Heart left ventricle (tissue), 16 donors: Measurements from ENCODE around the gene SPAG4. TPM values are rescaled to one million over a fixed set of nuclear protein-coding genes. Genes with fewer than 3 reads are reported as not detected.
A peak's percentile ranks its signal among the peaks of the same experiment; 100 is the strongest.

ENCODE experiments used
- ATAC-seq, 4 donors: fragments of 200-7000 bp; cut with Tn5 transposase; one replicate each; pipeline ENCODE4 v1.9.1; 2020 to 2022; ENCODE audit warnings: moderate library complexity in 4 of 4, mild to moderate bottlenecking in 3 of 4, moderate number of reproducible peaks in 1 of 4
- DNase-seq, 5 donors: peaks; one replicate each; pipeline ENCODE4 v3.0.0-alpha.2; 2020
- H3K27ac ChIP-seq, 12 donors: fragments of 200-600 bp; sonication (generic) in 4 of 12; one replicate each; pipeline versions ENCODE4 v1.5.0 to v1.8.0; 2016 to 2022; ENCODE audit warnings: mild to moderate bottlenecking in 2 of 12
- H3K27me3 ChIP-seq, 9 donors: fragments of 200-600 bp; sonication (generic) in 2 of 9; one replicate each; pipeline versions ENCODE4 v1.5.1 to v1.8.0; 2016 to 2022; ENCODE audit warnings: mild to moderate bottlenecking in 3 of 9
- H3K36me3 ChIP-seq, 9 donors: fragments of 200-600 bp; sonication (generic) in 2 of 9; one replicate each; pipeline versions ENCODE4 v1.5.0 to v1.8.0; 2018 to 2022; ENCODE audit warnings: mild to moderate bottlenecking in 2 of 9
- H3K4me1 ChIP-seq, 12 donors: fragments of 200-600 bp; sonication (generic) in 4 of 12; one replicate each; pipeline versions ENCODE4 v1.5.0 to v1.8.0; 2016 to 2022; ENCODE audit warnings: mild to moderate bottlenecking in 3 of 12
- H3K4me3 ChIP-seq, 12 donors: fragments of 200-600 bp; sonication (generic) in 4 of 12; one replicate each; pipeline versions ENCODE4 v1.5.0 to v1.8.0; 2017 to 2022; ENCODE audit warnings: mild to moderate bottlenecking in 9 of 12, moderate library complexity in 4 of 12
- H3K9me3 ChIP-seq, 12 donors: fragments of 200-600 bp; sonication (generic) in 4 of 12; one replicate each; pipeline versions ENCODE4 v1.5.0 to v1.8.0; 2016 to 2022; ENCODE audit warnings: mild to moderate bottlenecking in 1 of 12
- POLR2A ChIP-seq, 2 donors: fragments of 450-650 bp; IDR thresholded peaks; one replicate each; pipeline ENCODE4 v1.6.1; 2017; ENCODE audit warnings: antibody characterized with exemption in 2 of 2, mild to moderate bottlenecking in 2 of 2, moderate library complexity in 2 of 2
- WGBS, 4 donors: extraction: QIAGEN DNeasy Blood & Tissue Kit in 2 of 4; methylation state at CpG; one replicate each; pipeline versions ENCODE4 v1.1.5 to v1.1.7; 2013 to 2018; 5-methylcytosine and 5-hydroxymethylcytosine counted together
- intact Hi-C, 10 donors: fragments of 100-400 bp; cut with DNase I; formaldehyde crosslinking; loops; one replicate each; pipeline versions ENCODE4 v1.11.1 to v1.14.2; 2022
- polyA plus RNA-seq, 2 donors: library from polyadenylated mRNA; stranded (reverse); fragments of 200-250 nt; gene quantifications; one replicate each; pipeline ENCODE4 v1.2.3, GENCODE V29; 2013
- total RNA-seq, 9 donors: library from RNA; depleted of rRNA in 2 of 9; stranded (reverse); fragments of >200 nt in 2 of 9; fragmentation: NEBNext Ultra II Directional in 3 of 9; extraction: Animal tissue kit (Norgen Biotek cat#: 25700) in 3 of 9; gene quantifications; one replicate each; pipeline versions ENCODE4 v1.1.0 to v1.2.4, GENCODE V29; 2016 to 2023
- TF ChIP-seq, protein P1 (sequence below), 12 donors: fragments of 200-600 bp; sonication (generic) in 4 of 12; IDR thresholded peaks; one replicate each; pipeline versions ENCODE4 v1.5.0 to v1.8.0; 2018 to 2022; ENCODE audit warnings: antibody characterized with exemption in 12 of 12, mild to moderate bottlenecking in 5 of 12
- donor health status: ischemic (EF 13 %, LVEDD 7.1; RV severe dilation, severe dysfunction).
- donor health status: healthy with polysubstance abuse.
- donor health status: DM: no; HTN: yes; CAD: no.
- donor health status: DM: no; HTN: no; CAD: no.
- donor health status: ischemic (EF 25% LVEDD 6.9; RV normal size, moderate dysfunction).
- donor health status: ischemic (EF 25% LVEDD 5.7; RV mildly dilated, moderate dysfunction).
- donor health status: healthy.
- donor health status: DM: yes; HTN: yes; CAD: no.
- donor health status: ischemic (EF 35%, LVEDD 5.7; RV mildly dilated, moderate dysfunction).
- donor health status: nonischemic (EF 11% LVEDD 7.7; RV severe dilation, severe dysfunction).
- donor health status: DM: yes; HTN: yes; CAD: no.
- donor health status: PGD.
- donor health status: ischemic (EF 29% LVEDD 5.4; RV normal size, mild dysfunction).
- donor health status: nonischemic (EF 23%, LVEDD 6.1; RV moderate dilation, normal function).

Gene SPAG4
- total and polyA plus RNA-seq, 11 donors: 1.1 to 6.9 (median 4.5) TPM

- peaks cover 0 to 12% (median 7%) of the 10 kb centered on the region in 9 donors for H3K36me3 ChIP-seq
- ATAC-seq (peak; percentile 6 to 29 (median 19)), DNase-seq (peak in 4 of 5 donors; percentile 25 to 34 (median 33))
- H3K4me3 ChIP-seq: peak overlapping the region; percentile 74 to 95 (median 85)
- WGBS, 4 donors: 1% methylated on average over 24 to 28 of the region's 28 CpGs
- intact Hi-C loops: loop anchor here in 8 of 10 donors (1.0 to 10.0 kb wide), 5 partner anchors 46 to 119 kb away; partner anchors contain the start of genes SPAG4 (in 5 of the 8) and ERGIC3 (in 1 of the 8)
- no peaks in the 10 kb centered on the region for H3K27me3 ChIP-seq
- H3K4me1 ChIP-seq: peaks cover 2 to 54% (median 38%) of the 10 kb centered on the region in 12 donors
- no peak for TF ChIP-seq POLR2A (IDR thresholded peaks at IDR 0.05)
- TF ChIP-seq, protein P1, sequence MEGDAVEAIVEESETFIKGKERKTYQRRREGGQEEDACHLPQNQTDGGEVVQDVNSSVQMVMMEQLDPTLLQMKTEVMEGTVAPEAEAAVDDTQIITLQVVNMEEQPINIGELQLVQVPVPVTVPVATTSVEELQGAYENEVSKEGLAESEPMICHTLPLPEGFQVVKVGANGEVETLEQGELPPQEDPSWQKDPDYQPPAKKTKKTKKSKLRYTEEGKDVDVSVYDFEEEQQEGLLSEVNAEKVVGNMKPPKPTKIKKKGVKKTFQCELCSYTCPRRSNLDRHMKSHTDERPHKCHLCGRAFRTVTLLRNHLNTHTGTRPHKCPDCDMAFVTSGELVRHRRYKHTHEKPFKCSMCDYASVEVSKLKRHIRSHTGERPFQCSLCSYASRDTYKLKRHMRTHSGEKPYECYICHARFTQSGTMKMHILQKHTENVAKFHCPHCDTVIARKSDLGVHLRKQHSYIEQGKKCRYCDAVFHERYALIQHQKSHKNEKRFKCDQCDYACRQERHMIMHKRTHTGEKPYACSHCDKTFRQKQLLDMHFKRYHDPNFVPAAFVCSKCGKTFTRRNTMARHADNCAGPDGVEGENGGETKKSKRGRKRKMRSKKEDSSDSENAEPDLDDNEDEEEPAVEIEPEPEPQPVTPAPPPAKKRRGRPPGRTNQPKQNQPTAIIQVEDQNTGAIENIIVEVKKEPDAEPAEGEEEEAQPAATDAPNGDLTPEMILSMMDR (IDR thresholded peaks at IDR 0.05): no peak
- peak overlapping the region; percentile 93 to 100 (median 98) for H3K27ac ChIP-seq
- no peaks in the 10 kb centered on the region for H3K9me3 ChIP-seq
These were observed 48.2 kb downstream of the SPAG4 start for GRCh38 chr20:35663516-35664465.

DNA sequence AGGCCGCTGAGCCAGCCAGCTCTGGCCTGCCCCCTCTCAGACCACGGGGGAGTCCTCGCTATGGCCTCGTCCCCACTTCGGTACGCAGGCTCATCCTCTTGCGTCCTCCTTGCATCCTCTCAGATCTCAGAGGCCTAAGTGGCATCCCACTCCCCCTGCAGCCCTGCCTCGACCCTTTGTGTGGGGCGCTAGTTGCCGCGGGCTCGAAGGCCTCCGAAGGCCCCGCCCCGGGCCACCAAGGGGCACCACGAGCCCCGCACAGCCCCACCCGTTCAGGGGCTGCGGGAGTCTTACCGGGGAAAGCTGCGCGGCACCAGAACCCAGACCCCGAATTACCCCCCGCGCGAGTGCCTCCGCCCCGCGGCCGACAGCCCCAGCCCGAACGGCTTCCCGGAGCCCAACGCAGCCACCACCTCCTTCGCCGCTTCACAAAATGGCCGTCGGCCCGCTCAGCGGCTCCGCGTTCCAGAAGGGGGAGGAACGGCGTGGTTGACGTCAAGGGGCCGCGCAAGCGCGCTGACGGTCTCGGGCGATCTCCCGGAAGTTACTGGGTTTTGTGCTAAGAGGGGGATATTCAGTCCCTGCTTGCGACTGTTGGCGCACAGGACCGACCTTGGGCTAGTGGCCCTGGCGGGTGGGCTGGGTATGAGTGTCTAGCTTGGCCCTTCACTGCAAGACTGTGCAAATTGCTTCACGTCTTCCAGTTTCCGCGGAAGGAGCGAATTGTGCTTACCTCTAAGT is 49.0 kb downstream of the SPAG4 start, which contains the start of the genes CPNE1 and RBM12:
Gene CPNE1 (minus strand): TSS at position 435 of the 741 bp plus-strand sequence. CDS start 31,977 bp downstream, outside the sequence.
Gene RBM12 (minus strand): TSS at position 435 of the 741 bp plus-strand sequence. CDS start 9,578 bp downstream, outside the sequence.
- Histone ChIP-seq H3K9me3 (no peaks in the 10 kb centered on the region), H3K27ac (peak within 1 kb of the TSS; percentile 93 to 100 (median 98)), H3K4me3 (peak within 1 kb of the TSS; percentile 74 to 95 (median 85)), H3K4me1 (peaks cover 2 to 45% (median 34%) of the 10 kb centered on the region in 12 donors), H3K27me3 (no peaks in the 10 kb centered on the region), H3K36me3 (peaks cover 0 to 21% (median 15%) of the 10 kb centered on the region in 9 donors)
- 0 to 1% (median 1%) methylated on average over 19 to 61 of the region's 61 CpGs for WGBS, 4 donors
- intact Hi-C loops: loop anchor here in 9 of 10 donors (1.0 to 10.0 kb wide), 6 partner anchors 47 to 120 kb away; partner anchors contain the start of genes SPAG4 (in 5 of the 9) and ERGIC3 (in 1 of the 9)
- TF ChIP-seq, protein P1 (IDR thresholded peaks at IDR 0.05): peak in 2 of 12 donors; percentile 2 to 11
- peak; percentile 64 to 90 for TF ChIP-seq POLR2A (IDR thresholded peaks at IDR 0.05)
- ATAC-seq (peak; percentile 88 to 97 (median 96)), DNase-seq (peak; percentile 93 to 96 (median 94))

DNA sequence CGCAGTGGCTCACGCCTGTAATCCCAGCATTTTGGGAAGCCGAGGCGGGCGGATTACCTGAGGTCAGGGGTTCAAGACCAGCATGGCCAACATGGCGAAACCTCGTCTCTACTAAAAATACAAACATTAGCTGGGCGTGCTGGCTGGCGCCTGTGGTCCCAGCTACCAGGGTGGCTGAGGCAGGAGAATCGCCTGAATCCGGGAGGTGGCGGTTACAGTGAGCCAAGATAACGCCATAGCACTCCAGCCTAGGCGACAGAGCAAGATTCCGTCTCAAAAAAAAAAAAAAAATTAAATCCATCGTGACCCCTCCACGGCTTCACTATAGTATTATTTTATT is 50.3 kb downstream of the SPAG4 start:
- 96 to 99% (median 98%) methylated on average over 17 of the region's 17 CpGs for WGBS, 4 donors
- Histone ChIP-seq H3K4me1 (peaks cover 2 to 33% (median 26%) of the 10 kb centered on the region in 12 donors), H3K9me3 (no peaks in the 10 kb centered on the region), H3K4me3 (no peak overlapping the region), H3K27me3 (no peaks in the 10 kb centered on the region), H3K36me3 (peaks cover 0 to 33% (median 28%) of the 10 kb centered on the region in 9 donors), H3K27ac (no peak overlapping the region)
- ATAC-seq: no peak
- TF ChIP-seq, protein P1 (IDR thresholded peaks at IDR 0.05): no peak
- TF ChIP-seq POLR2A (IDR thresholded peaks at IDR 0.05): no peak
- intact Hi-C loops: loop anchor here in 4 of 10 donors (1.0 to 10.0 kb wide), 3 partner anchors 49 to 121 kb away; partner anchors contain the start of gene ERGIC3 (in 1 of the 4)
- DNase-seq: no peak
